Pancreas (tissue), 10 donors: Measurements from ENCODE around the gene SLC49A3. TPM values are rescaled to one million over a fixed set of nuclear protein-coding genes. Genes with fewer than 3 reads are reported as not detected.
A peak's percentile ranks its signal among the peaks of the same experiment; 100 is the strongest.

ENCODE experiments used
- ATAC-seq, 4 donors: fragments of 200-7000 bp; cut with Tn5 transposase; one replicate each; pipeline versions ENCODE4 v1.8.0 to v1.9.1; 2020; ENCODE audit warnings: mild to moderate bottlenecking in 4 of 4, moderate library complexity in 4 of 4
- DNase-seq, 6 donors: peaks; one replicate each; pipeline ENCODE4 v3.0.0-alpha.2; 2020
- FAIRE-seq: peaks from 2 replicates; lab custom pipeline; 2012; peaks lifted over from hg19 to GRCh38; lab: Jason Lieb, UNC
- H3K27ac ChIP-seq, 4 donors: fragments of 200-600 bp; sonication (generic); 1 replicate in 3 of 4; 2 replicates in 1 of 4; pipeline versions ENCODE4 v1.5.0 to v1.8.0; 2020
- H3K27me3 ChIP-seq, 4 donors: fragments of 200-600 bp; one replicate each; pipeline ENCODE4 v1.8.0; 2021
- H3K36me3 ChIP-seq, 3 donors: fragments of 200-600 bp; sonication (generic) in 1 of 3; one replicate each; pipeline versions ENCODE4 v1.5.0 to v1.8.0; 2020 to 2021
- H3K4me1 ChIP-seq, 3 donors: fragments of 200-600 bp; one replicate each; pipeline ENCODE4 v1.8.0; 2021
- H3K4me3 ChIP-seq, 4 donors: fragments of 200-600 bp; sonication (generic) in 2 of 4; one replicate each; pipeline versions ENCODE4 v1.5.0 to v1.8.0; 2020 to 2021
- H3K9me3 ChIP-seq, 4 donors: fragments of 200-600 bp; one replicate each; pipeline ENCODE4 v1.8.0; 2021
- CTCF ChIP-seq, 4 donors: fragments of 200-600 bp; sonication (generic) in 3 of 4; IDR thresholded peaks; one replicate each; pipeline versions ENCODE4 v1.5.0 to v1.8.0; 2021; ENCODE audit warnings: antibody characterized with exemption in 4 of 4
- WGBS, 2 donors: extraction: QIAGEN DNeasy Blood & Tissue Kit; methylation state at CpG; one replicate each; pipeline ENCODE4 v1.1.7; 2013; 5-methylcytosine and 5-hydroxymethylcytosine counted together
- intact Hi-C, 3 donors: fragments of 100-400 bp; cut with DNase I; formaldehyde crosslinking; loops; one replicate each; pipeline versions ENCODE4 v1.11.1 to v1.14.2; 2022
- polyA plus RNA-seq, 2 donors: library from polyadenylated mRNA; stranded (reverse); fragments of 200-250 nt; gene quantifications; one replicate each; pipeline ENCODE4 v1.2.3, GENCODE V29; 2013
- total RNA-seq, 6 donors: library from RNA; stranded (reverse); fragmentation: NEBNext Ultra II Directional in 4 of 6; extraction: Animal tissue kit (Norgen Biotek cat#: 25700) in 4 of 6; gene quantifications; one replicate each; pipeline versions ENCODE4 v1.2.1 to v1.2.4, GENCODE V29; 2021 to 2023
- donor health status: healthy with polysubstance abuse.
- donor health status: DM: no; HTN: no; CAD: no; lungs with moderate emphysema.
- donor health status: DM: no; HTN: no; CAD: no.
- donor health status: control.
- donor health status: control.
- donor health status: Bipolar disorder and iron deficiency.
- donor health status: DM: yes; HTN: yes; CAD: no.
- donor health status: DM: no; HTN: no; CAD: no.
- donor health status: DM: no; HTN: no; CAD: no.
- donor health status: DM: yes; HTN: yes; CAD: no.

Gene SLC49A3
- total and polyA plus RNA-seq, 8 donors = 3.3 to 20.8 (median 6.1) TPM

- ATAC-seq = no peak
Measured at GRCh38 chr4:686413-687040, 2.4 kb downstream of the SLC49A3 start.

GRCh38 chr4:685679-686412 is 3.1 kb downstream of the SLC49A3 start:
- no peaks in the 10 kb centered on the region for H3K9me3 ChIP-seq
- no peak for TF ChIP-seq CTCF (IDR thresholded peaks at IDR 0.05)
- intact Hi-C loops = no loop called here
- no peak for ATAC-seq
- 88 to 92% methylated on average over 37 of the region's 37 CpGs for WGBS, 2 donors
- H3K4me3 ChIP-seq = no peak overlapping the region
- no peak for DNase-seq
- H3K4me1 ChIP-seq = peaks cover 0 to 10% (median 0%) of the 10 kb centered on the region in 3 donors
- H3K36me3 ChIP-seq = no peaks in the 10 kb centered on the region
- no peak for FAIRE-seq
- no peaks in the 10 kb centered on the region for H3K27me3 ChIP-seq
- no peak overlapping the region for H3K27ac ChIP-seq

More at GRCh38 chr4:686413-687040, 2.4 kb downstream of the SLC49A3 start:
- Histone ChIP-seq H3K27me3 (no peaks in the 10 kb centered on the region), H3K4me1 (peaks cover 0 to 10% (median 0%) of the 10 kb centered on the region in 3 donors), H3K36me3 (no peaks in the 10 kb centered on the region), H3K4me3 (no peak overlapping the region), H3K27ac (peak overlapping the region; percentile 36 to 82 (median 60)), H3K9me3 (no peaks in the 10 kb centered on the region)
- TF ChIP-seq CTCF (IDR thresholded peaks at IDR 0.05) = no peak
- peak in 2 of 6 donors; percentile 40 to 57 for DNase-seq
- no peak for FAIRE-seq
- WGBS, 2 donors = 91 to 95% methylated on average over 30 to 31 of the region's 31 CpGs
- intact Hi-C loops = no loop called here

GRCh38 chr4:684623-685327 is 4.2 kb downstream of the SLC49A3 start:
- FAIRE-seq (no peak), ATAC-seq (no peak), DNase-seq (peak in 1 of 6 donors; percentile 73)
- no peak overlapping the region for H3K4me3 ChIP-seq
- H3K27ac ChIP-seq = no peak overlapping the region
- no peak for TF ChIP-seq CTCF (IDR thresholded peaks at IDR 0.05)
- H3K36me3 ChIP-seq = no peaks in the 10 kb centered on the region
- H3K9me3 ChIP-seq = no peaks in the 10 kb centered on the region
- no peaks in the 10 kb centered on the region for H3K27me3 ChIP-seq
- intact Hi-C loops = no loop called here
- WGBS, 2 donors = 78 to 88% methylated on average over 16 to 21 of the region's 21 CpGs
- H3K4me1 ChIP-seq = peaks cover 0 to 9% (median 0%) of the 10 kb centered on the region in 3 donors

GRCh38 chr4:683982-684622 is 4.8 kb downstream of the SLC49A3 start:
- H3K27me3 ChIP-seq = no peaks in the 10 kb centered on the region
- H3K36me3 ChIP-seq = no peaks in the 10 kb centered on the region
- FAIRE-seq (no peak), DNase-seq (peak in 4 of 6 donors; percentile 41 to 78 (median 69)), ATAC-seq (peak in 2 of 4 donors; percentile 7 to 16)
- peak in 1 of 4 donors; percentile 29 for TF ChIP-seq CTCF (IDR thresholded peaks at IDR 0.05)
- intact Hi-C loops = no loop called here
- H3K9me3 ChIP-seq = no peaks in the 10 kb centered on the region
- H3K4me3 ChIP-seq = no peak overlapping the region
- no peak overlapping the region for H3K27ac ChIP-seq
- 57 to 61% methylated on average over 19 of the region's 19 CpGs for WGBS, 2 donors
- H3K4me1 ChIP-seq = peaks cover 0 to 7% (median 0%) of the 10 kb centered on the region in 3 donors
